Activated T-cell treated with anti-CD3 and anti-CD28 coated beads for 4 hours (primary cell): Measurements from ENCODE around the gene ARMH3.
A peak's percentile ranks its signal among the peaks of the same experiment; 100 is the strongest.
"Not testable (repeated sequence)": the region's sequence is repeated elsewhere in the genome, so short reads cannot be mapped to it uniquely, and the experiment has no call there.

ENCODE experiments used
- DNase-seq: peaks from one replicate; pipeline ENCODE4 v3.0.0-alpha.2; 2020

ARMH3 gene, protein sequence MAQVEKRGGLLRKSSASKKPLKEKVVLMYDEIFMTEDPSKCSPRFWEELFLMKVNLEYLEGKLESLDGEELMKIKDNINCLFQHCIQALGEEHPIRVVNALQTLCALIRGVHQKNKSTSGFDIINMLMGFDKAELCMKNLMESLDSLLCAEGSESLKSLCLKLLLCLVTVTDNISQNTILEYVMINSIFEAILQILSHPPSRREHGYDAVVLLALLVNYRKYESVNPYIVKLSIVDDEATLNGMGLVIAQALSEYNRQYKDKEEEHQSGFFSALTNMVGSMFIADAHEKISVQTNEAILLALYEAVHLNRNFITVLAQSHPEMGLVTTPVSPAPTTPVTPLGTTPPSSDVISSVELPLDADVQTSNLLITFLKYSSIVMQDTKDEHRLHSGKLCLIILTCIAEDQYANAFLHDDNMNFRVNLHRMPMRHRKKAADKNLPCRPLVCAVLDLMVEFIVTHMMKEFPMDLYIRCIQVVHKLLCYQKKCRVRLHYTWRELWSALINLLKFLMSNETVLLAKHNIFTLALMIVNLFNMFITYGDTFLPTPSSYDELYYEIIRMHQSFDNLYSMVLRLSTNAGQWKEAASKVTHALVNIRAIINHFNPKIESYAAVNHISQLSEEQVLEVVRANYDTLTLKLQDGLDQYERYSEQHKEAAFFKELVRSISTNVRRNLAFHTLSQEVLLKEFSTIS

DNA sequence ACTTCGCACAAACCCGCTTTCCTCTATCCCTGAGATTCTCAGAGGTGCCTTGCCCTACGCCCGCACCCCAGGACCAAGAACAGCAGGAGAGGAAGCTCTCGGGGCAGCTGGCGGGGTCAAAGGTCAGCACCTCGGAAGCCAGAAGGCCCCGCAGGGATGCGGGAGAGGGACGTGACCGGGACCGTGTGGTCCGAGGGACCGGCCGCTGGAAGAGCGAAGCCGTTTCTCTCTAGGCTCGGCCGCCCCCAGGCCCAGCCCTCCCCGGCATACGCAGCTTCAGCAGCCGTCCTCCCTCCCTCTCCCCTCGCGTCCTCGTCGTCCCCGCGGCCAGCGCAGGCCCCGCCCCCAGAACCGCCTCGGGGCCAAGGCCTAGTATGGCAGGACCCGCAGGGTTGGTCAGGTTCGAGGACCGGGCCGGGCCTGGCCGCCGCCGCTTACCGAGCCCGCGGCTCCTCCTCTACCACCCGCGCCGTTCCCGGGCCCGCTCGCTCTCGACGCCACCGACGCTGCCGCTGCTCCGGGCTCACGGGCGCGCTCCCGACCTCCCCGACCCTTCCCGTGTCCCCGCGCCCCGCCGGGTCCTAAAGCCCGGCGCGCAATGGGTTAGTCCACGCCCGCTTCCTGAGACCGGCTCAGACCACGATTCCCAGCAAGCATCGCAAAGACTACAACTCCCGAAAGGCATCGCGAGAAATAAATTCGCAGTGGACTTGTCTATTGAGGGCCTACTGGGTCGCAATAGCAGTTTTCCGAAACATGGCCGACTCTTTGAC lies at the start of gene ARMH3:
Gene ARMH3 (minus strand): TSS at position 527 of the 773 bp plus-strand sequence. CDS start 16,059 bp downstream, outside the sequence.
- peak; percentile 77 for DNase-seq

DNA sequence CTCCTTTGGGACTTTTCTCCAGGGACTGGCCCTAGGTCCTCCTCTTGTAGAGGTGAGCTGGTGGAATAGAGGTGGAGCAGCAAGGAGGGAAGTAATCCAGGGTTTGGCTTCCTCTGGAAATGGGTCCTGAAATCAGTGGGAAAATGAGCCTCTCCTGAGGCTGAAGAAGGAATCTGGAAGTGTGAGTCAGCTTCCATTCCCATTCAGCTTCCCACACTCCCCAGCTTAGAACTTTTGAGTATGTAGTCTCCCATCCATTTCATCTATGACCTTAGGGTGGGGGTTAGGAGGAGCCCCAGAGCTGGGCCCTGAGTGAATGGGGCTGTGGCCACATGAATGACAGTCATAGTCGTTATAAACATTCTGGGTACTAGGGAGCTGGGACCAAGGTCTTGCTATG lies 46.4 kb upstream of the ARMH3 start:
- DNase-seq = no peak

DNA sequence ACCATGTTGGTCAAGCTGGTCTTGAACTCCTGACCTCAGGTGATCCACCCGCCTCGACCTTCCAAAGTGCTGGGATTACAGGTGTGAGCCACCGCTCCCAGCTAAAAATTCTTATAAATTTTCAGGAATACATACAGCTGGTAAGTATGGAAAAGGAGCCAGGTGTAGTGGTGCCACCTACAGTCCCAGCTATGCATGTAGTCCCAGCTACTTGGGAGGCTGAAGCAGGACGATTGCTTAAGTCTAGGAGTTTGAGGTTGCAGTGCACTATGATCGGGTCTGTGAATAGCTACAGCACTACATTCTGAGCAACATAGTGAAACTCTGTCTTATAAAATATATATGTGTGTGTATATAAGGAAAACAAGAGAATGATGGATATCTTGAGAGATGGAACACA lies 45.2 kb upstream of the ARMH3 start:
- no peak for DNase-seq

DNA sequence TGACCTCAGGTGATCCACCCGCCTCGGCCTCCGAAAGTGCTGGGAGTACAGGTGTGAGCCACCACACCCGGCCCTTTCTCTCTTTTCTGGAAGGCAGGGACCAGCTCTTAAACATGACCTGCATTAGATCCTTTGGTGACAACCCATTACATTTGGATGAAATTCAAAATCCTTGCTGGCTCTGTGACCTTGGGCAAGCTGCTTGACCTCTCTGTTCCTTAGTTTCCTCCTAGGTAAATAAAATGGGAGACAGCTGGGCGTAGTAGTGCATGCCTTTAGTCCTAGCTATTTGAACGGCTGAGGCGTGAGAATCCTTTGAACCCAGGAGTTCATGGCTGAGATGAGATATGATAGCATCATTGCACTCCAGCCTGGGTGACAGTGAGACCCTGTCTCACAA lies 40.5 kb upstream of the ARMH3 start:
- DNase-seq = no peak

DNA sequence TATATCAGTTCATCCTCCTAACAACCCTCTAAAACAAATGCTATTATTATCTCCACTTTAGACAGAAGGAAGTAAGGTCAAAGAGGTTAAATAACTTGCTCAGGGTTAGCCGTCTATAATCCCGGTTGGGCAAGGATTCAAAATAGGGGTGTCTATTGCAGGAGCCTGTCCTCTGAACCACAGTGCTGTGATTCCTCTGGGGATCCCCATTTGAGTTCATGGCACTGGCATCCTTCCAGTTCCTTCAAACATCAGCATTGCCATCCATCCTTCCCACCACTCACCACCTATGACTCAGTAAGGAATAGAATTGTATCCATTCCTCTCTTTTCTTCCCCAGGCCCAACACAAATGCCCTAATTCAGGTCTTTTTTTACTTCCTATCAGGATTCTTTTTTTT lies 34.8 kb upstream of the ARMH3 start:
- no peak for DNase-seq

DNA sequence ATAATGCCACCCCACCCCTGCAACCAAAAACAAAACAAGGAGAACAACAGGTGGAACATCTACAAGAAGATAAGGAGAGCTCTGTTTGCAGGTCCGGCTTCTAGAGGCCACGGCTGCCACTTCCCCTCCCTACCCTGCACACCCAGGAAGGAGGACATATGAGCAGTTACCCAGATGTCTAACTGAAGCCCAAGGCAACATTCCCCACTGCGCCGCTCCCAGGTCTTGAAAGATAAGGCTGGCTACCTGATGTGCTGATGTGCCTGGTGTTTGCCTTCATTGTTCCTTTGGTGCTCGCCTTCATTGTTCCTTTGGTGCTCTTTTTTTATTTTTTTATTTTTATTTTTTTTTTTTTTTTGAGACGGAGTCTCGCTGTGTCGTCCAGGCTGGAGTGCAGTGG lies 30.2 kb upstream of the ARMH3 start:
- DNase-seq = no peak

DNA sequence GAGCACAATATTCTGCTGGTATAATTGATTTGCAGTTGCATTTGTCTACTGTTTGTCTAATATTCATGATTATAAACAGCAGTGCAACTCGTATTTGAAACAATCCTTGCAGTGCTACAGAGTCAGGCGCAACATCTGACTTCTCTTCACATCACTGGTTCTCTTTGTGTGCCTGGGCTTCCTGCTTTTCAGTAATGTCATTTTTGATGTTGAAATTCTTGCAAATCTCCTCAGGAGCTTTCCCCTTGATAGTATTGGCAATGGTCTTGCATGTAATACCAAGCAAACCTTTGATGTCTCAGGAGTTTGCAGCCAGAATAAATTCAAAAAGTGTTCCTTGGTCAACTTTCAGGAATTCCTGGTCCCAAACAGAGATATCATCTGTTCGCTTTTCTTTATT lies 29.4 kb upstream of the ARMH3 start:
- no peak for DNase-seq

DNA sequence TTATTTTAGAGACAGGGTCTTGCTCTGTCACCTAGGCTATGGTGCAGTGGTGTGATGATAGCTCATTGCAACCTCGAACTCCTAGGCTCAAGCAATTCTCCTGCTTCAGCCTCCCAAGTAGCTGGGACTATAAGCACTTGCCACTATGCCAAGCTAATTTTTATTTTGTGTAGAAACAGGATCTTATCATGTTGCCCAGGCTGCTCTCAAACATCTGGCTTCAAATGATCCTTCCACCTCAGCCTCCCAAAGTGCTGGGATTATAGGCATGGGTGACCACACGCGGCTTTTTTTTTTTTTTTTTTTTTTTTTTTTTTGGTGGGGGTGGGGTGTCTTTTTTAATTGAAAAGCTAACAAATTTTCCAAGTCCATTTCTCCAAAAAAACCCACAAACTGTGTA lies 27.6 kb upstream of the ARMH3 start:
- DNase-seq = no peak

DNA sequence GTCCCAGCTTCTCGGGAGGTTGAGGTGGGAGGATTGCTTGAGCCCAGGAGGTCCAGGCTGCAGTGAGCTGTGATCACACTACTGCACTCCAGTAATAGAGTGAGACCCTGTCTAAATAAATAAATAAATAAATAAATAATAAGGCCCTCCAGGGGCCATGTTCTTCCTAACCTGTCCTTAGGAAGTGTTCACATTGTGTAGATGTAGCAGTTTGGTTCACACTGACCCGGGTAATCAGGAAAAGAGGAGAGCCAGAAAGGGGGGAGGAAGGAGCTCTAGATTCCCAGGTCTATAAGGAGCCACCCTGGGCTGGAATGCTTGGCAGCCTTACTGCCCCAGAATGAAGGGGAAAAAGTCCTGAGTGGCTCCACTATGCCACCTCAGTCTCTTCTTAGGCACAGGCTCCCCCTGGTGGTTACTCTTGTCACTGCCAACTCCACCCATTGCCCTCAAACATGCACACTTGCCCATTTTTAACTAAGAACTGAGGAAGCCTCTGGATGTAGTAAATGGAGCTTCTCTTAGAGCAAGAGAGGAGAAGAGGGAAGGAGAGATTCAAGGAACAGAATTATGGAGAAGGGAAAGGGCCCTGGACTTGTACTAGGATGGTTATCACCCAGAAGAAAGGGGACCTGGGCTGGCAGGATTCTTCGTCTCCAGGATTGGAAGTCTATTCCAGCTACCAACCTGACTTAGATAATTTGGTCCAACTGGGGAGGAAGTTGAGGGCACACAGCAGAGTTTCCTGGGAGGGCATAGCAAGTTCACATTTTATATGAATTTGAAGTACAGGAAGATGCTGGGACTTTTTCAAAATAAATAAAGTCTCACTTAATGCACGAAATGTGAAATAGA lies 16.9 kb upstream of the ARMH3 start:
- peak; percentile 83 for DNase-seq

DNA sequence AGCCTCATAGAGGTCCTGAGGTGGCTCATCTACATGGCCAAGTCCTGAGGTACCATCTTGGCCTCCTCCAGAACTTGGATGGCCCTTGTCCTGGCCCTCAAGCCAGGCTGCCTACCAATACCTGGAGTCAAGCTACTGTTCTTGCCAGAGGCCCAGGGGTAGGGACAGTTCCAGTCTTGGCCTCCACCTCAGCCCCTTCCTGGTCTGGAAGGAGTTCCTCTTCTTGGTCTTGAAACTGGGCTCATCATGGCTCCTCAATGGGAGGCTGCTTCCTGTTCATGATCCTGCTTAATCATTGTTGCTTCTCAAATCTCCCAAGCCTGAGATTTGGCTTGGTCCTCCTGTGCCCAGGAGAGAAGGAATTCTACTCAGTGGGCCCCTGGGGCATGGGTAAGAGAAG lies 13.1 kb upstream of the ARMH3 start:
- no peak for DNase-seq

DNA sequence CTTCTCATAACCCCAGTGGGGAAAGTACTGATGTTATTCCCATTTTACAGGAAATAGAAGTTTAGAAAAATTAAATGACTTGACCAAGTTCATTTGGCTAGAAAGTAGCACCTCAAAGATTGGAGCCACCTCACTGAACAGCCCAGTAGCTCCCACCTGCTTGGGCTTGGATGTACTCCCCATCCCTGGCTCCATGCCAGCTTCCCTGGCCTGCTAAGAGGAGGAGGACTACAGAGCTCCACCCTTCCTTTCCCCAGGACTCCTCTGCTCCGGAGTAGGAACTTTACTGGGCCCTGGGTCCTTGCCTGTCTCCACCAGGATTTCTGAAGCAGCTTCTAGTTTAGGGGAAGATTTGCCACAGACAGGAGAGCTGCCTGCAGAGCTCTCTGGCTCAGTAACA lies 12.2 kb upstream of the ARMH3 start:
- no peak for DNase-seq

DNA sequence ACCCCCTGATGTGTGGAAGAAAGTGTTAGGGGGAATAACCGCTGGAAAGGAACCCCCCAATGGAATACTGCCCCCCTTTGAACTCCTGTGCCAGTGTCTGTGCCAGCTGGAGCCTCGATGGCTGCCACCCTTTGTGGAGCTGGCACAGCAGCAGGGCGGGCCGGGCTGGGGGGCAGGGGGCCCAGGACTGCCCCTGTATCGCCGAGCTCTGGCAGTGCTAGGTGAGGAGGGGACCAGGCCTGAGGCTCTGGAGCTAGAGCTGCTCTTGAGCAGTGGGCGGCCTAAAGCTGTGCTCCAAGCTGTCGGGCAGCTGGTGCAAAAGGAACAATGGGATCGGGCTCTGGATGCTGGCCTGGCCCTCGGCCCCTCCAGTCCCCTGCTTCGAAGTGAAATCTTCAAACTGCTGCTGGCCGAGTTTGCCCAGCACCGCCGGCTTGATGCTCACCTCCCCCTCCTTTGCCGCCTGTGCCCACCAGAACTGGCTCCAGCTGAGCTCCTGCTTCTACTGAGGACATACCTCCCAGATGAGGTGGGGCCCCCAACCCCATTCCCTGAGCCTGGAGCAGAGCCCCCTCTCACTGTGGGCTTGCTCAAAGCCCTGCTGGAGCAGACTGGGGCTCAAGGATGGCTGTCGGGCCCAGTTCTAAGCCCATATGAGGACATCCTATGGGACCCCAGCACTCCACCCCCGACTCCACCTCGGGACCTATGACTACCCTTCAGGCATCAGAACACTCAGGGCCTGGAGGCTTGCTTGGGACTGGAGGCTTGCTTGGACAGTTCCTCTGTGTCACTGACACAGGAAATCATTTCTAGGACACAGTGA lies 11.3 kb upstream of the ARMH3 start:
- no peak for DNase-seq

DNA sequence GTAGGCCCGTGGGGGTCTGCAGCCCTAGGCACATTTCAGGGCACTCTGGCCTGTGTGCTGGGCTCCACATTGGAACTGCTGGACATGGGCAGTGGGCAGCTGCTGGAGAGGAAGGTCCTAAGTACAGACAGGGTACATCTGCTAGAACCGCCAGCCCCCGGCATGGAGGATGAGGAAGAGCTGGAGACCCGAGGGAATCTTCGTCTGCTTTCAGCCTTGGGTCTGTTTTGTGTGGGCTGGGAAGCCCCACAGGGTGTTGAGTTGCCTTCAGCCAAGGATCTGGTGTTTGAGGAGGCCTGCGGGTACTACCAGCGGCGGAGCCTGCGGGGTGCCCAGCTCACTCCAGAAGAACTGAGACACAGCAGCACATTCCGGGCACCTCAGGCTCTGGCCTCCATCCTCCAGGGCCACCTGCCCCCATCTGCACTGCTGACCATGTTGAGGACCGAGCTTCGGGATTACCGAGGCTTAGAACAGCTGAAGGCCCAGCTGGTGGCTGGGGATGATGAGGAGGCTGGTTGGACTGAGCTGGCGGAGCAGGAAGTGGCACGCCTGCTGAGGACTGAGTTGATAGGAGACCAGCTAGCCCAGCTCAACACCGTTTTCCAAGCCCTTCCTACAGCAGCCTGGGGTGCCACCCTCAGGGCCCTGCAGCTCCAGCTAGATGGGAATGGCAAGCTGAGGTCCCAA lies 10.6 kb upstream of the ARMH3 start:
- no peak for DNase-seq

DNA sequence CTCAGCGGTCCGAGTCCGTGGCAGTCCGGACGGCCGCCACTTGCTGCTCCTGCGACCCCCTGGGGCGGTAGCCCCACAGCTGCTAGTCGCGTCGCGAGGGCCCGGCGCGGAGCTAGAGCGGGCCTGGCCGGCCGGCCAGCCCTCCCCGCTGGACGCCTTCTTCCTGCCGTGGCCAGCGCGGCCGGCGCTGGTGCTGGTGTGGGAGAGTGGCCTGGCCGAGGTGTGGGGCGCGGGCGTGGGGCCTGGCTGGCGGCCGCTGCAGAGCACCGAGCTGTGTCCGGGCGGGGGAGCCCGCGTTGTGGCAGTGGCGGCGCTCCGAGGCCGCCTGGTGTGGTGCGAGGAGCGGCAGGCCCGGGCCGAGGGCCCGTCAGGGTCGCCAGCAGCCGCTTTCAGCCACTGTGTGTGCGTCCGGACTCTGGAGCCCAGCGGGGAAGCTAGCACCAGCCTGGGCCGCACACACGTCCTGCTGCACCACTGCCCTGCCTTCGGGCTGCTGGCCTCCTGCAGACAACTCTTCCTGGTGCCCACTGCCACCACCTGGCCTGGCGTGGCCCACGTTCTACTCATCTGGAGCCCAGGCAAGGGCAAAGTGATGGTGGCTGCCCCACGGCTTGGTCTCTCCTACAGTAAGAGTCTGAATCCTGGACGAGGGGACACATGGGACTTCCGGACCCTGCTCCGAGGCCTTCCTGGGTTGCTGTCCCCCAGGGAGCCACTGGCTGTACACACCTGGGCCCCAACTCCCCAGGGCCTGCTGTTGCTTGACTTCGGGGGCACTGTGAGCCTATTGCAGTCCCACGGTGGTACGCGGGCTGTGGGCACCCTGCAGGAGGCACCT lies 9.8 kb upstream of the ARMH3 start:
- DNase-seq = no peak

DNA sequence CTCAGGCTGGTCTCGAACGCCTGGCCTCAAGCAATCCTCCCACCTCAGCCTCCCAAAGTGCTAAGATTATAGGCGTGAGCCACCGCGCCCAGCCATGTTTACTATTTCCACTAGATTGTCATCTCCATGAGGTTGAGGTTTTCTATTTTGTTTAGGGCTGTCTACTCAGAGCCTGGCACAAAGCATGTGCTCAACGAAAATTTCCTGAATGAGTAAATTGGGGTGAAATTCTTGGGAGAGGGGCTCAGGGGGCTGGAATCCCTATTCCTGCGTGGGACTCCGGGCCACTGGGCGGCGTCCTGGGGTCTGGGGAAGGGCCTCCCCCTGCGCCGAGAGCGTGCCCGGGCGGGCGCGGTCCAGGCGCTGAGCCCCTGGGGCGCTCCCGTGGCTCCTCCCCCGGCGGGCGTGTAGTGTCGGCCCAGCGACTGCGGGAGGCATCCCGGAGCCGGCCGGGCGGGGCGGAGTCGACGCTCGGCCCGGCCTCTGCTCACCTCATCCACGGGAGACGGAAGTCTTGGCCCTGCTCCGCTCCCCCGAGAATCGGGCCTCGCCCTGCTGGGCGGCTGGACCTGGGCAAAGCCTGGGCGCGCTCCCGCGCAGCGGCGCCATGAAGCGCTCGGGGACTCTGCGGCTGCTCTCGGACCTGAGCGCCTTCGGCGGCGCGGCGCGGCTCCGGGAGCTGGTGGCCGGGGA lies 9.0 kb upstream of the ARMH3 start, which contains the start of gene HPS6:
Gene HPS6 (plus strand): TSS at position 482 of the 693 bp plus-strand sequence. CDS start 126 bp downstream, at position 608.
- DNase-seq = peak; percentile 79

DNA sequence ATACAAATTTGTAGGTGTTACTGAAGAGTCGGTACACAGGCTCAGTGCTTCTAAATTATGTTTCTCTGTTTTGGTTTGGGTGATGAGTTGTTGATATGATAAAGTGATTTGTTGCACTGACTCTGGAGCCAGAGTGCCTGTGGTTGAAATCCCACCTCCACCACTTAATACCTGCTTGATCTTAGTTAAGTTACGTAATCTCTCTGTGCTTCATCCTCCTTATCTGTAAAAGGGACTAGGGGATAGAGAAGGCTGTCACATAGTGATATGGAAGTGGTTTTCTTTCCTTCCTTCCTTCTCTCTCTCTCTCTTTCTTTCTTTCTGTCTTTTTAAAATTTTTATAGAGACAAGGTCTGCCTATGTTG lies 8.5 kb upstream of the ARMH3 start:
- DNase-seq = no peak

DNA sequence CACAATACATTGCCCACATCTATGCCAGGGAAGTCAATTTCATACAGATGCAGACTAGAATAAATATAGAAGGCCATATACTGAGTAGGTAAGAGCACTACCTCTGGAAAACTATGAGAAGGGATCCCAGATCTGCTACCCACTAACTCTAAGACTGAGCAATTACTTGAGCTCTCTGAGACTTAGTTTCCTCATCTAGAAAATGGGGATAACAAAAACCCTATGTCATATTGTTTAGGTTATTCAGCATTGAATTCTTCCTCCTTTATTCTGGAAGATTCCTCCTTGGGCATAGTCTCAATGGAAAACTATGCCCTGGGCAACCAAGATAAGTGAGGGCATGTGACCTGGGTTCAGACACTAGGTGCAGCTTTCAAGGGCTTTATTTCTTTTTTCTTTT lies 4.0 kb upstream of the ARMH3 start:
- no peak for DNase-seq

DNA sequence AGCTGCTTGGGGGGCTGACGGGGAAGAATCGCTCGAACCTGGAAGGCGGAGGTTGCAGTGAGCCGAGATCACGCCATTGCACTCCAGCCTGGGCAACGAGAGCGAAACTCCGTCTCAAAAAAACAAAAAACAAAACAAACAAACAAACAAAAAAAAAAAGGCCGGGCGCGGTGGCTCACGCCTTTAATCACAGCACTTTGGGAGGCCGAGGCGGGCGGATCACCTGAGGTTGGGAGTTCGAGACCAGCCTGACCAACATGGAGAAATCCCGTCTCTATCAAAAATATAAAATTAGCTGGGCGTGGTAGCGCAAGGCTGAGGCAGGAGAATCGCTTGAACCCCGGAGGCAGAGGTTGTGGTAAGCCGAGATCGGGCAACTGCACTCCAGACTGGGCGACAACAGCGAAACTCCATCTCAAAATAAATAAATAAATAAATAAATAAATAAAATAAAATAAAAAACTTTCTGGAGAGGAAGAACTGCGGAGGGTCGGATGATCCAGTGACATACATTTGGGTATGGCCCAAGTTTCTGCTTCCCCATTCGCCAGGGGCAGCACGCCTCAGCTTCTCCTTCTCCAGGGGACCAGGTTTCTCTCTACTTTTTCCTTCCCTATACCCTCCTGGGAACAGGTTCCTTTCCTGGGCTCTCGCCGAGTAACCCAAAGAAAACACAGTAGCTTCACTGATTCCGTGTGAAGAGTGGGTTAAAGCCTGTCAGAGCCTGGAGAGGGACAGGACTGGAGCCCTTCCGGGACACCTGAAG lies 909 bp downstream of the ARMH3 start:
- not testable (repeated sequence) for DNase-seq

DNA sequence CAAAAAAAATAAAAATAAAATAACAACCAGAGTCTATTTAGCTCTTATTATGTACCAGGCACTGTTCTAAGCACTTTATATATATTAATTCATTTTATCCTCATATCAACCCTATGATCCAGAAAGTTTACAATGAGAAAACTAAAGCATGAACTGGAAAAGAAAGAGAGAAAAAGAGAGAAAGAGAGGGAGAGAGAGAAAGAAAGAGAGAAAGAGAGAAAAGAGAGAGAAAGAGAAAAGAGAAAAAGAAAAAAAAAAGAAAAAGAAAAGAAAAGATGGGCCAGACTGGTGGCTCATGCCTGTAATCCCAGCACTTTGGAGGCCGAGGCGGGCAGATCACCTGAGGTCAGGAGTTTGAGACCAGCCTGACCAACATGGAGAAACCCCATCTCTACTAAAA lies 9.9 kb downstream of the ARMH3 start:
- DNase-seq = no peak
